OCI-LY3 (cell line): ENCODE data around the gene RGS14.

ENCODE experiments used
- EZH2phosphoT487 ChIP-seq: fragments of 200-600 bp; shearing (Covaris generic); IDR thresholded peaks from 2 replicates; pipeline ENCODE4 v1.6.1; 2018; ENCODE audit warnings: antibody characterized with exemption, mixed run types, low read depth
- TF ChIP-seq, protein P1 (sequence below): fragments of 200-600, 300-600 bp; sonication (generic); IDR thresholded peaks from 2 replicates; pipeline ENCODE4 v1.5.1; 2014; ENCODE audit warnings: antibody characterized with exemption, low read length, low read depth

DNA sequence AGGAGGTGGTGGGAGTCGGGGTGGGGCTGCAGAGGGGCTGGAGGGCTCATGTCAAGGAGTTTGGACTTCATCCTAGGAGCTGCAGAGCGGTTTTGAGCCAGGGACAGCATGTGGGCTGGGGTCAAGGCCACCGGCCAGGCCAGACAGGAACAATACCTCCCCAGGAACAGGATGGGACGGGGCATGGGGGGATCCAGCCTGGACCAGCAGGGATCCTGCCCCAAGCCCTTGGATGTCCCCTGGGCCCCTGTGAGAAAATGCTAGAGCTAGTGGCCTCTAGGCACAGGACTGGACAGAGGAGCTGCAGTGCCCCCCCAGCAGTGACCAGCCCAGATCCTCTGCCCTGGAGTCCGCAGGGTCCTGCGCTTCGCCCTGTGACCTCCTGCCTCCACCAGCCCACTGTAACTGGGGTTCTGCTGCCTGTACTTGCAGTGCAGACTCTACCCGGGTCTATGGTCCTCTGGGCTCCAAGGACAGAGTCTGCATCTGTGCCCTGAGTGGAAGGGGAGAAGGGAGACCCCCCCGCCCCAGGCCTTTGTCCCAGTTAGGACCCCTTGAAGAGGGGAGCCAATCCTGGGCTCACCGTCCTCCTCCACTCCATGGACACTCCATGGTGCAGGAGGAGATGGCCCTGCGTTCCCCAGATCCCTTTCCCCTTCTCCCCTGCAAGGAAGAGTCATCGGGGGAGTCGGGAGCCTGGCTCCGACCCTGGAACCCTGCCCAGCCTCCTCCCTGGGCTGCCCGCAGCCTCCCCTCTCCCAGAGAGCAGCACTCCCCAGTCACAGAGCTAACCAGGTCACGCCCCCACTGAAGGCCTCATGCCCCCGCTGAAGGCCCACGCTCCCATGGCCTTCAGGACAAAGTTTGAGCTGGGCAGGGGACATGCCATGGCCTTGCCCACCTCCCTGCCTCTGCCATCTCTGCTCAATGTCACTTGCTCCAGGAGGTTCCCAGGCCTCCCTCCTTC is 43.1 kb upstream of the RGS14 start:
- TF ChIP-seq, protein P1, sequence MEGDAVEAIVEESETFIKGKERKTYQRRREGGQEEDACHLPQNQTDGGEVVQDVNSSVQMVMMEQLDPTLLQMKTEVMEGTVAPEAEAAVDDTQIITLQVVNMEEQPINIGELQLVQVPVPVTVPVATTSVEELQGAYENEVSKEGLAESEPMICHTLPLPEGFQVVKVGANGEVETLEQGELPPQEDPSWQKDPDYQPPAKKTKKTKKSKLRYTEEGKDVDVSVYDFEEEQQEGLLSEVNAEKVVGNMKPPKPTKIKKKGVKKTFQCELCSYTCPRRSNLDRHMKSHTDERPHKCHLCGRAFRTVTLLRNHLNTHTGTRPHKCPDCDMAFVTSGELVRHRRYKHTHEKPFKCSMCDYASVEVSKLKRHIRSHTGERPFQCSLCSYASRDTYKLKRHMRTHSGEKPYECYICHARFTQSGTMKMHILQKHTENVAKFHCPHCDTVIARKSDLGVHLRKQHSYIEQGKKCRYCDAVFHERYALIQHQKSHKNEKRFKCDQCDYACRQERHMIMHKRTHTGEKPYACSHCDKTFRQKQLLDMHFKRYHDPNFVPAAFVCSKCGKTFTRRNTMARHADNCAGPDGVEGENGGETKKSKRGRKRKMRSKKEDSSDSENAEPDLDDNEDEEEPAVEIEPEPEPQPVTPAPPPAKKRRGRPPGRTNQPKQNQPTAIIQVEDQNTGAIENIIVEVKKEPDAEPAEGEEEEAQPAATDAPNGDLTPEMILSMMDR = no peak
- TF ChIP-seq EZH2phosphoT487 = no peak
